Measurements from ENCODE around the gene IPMK.
A peak's percentile ranks its signal among the peaks of the same experiment; 100 is the strongest.
"Not testable (repeated sequence)": the region's sequence is repeated elsewhere in the genome, so short reads cannot be mapped to it uniquely, and the experiment has no call there.

IPMK gene

GRCh38 chr10:58266826-58267712 lies 625 bp downstream of the IPMK start:
- peak; percentile 11 for DNase-seq

- DNase-seq = no peak
These were observed 1.5 kb downstream of the IPMK start for GRCh38 chr10:58266003-58266825.

GRCh38 chr10:58265249-58265648 lies 2.4 kb downstream of the IPMK start:
- DNase-seq = no peak

- DNase-seq = no peak
These were observed 2.9 kb downstream of the IPMK start for GRCh38 chr10:58264780-58265179.

GRCh38 chr10:58262766-58263165 lies 4.9 kb downstream of the IPMK start:
- no peak for DNase-seq

- no peak for DNase-seq
These were observed 7.4 kb downstream of the IPMK start for GRCh38 chr10:58260334-58260733.

GRCh38 chr10:58258977-58259692 lies 8.6 kb downstream of the IPMK start:
- no peak for DNase-seq

- not testable (repeated sequence) for DNase-seq
These were observed 11.5 kb downstream of the IPMK start for GRCh38 chr10:58256013-58256780.

GRCh38 chr10:58254644-58255043 lies 13.1 kb downstream of the IPMK start:
- DNase-seq = no peak

GRCh38 chr10:58253184-58253583 lies 14.5 kb downstream of the IPMK start:
- no peak for DNase-seq

GRCh38 chr10:58244666-58245065 lies 23.0 kb downstream of the IPMK start:
- not testable (repeated sequence) for DNase-seq

- not testable (repeated sequence) for DNase-seq
These were observed 23.5 kb downstream of the IPMK start for GRCh38 chr10:58244242-58244641.

- not testable (repeated sequence) for DNase-seq
These were observed 23.9 kb downstream of the IPMK start for GRCh38 chr10:58243801-58244200.

GRCh38 chr10:58243269-58243668 lies 24.4 kb downstream of the IPMK start:
- no peak for DNase-seq

- no peak for DNase-seq
These were observed 26.3 kb downstream of the IPMK start for GRCh38 chr10:58241346-58241745.

- no peak for DNase-seq
These were observed 27.2 kb downstream of the IPMK start for GRCh38 chr10:58240531-58240930.

GRCh38 chr10:58239561-58240169 lies 28.0 kb downstream of the IPMK start:
- no peak for DNase-seq

- DNase-seq = no peak
These were observed 30.5 kb downstream of the IPMK start for GRCh38 chr10:58237014-58237834.

- not testable (repeated sequence) for DNase-seq
These were observed 37.8 kb downstream of the IPMK start for GRCh38 chr10:58229856-58230255.

GRCh38 chr10:58225654-58226053 lies 42.0 kb downstream of the IPMK start:
- DNase-seq = no peak

Data from DMS 273 treated with DMSO at 0.1 percent for 48 hours (cell line).